HG02610 (cell line): ENCODE results near the gene TLCD1.
"Not testable (repeated sequence)": the region's sequence is repeated elsewhere in the genome, so short reads cannot be mapped to it uniquely, and the experiment has no call there.

Source experiments
- ATAC-seq: cut with Tn5 transposase; IDR thresholded peaks from one replicate; pipeline ENCODE4 v1.9.1; 2021; ENCODE audit warnings: mild to moderate bottlenecking, moderate library complexity; ENCODE audit not compliant: unreplicated experiment

TLCD1 gene

GRCh38 chr17:28747051-28747691 is 21.1 kb upstream of the TLCD1 start:
- no peak for ATAC-seq

DNA sequence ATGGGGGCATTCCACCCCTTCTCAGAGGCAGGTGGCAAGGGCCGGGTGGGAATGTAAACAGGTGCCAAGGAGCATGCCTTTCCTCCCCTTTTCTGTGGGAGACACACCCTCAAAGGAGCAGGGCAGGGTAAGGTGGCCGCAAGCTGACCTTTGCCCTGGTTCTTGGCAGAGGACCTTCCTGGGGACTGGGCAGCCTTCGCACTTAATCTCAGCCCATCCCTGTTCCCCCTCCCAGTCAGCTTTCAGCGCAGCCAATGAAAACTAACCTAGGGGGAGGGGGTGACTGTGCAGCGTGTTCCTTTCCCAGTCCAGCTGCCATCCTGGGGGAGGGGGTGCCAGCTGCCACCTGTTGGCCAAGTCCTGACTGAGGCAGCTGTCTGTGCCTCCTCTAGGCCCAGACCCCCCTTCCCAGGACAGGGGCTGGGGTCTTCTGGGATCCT is 20.6 kb upstream of the TLCD1 start:
- no peak for ATAC-seq

GRCh38 chr17:28745786-28746411 is 19.9 kb upstream of the TLCD1 start:
- no peak for ATAC-seq

DNA sequence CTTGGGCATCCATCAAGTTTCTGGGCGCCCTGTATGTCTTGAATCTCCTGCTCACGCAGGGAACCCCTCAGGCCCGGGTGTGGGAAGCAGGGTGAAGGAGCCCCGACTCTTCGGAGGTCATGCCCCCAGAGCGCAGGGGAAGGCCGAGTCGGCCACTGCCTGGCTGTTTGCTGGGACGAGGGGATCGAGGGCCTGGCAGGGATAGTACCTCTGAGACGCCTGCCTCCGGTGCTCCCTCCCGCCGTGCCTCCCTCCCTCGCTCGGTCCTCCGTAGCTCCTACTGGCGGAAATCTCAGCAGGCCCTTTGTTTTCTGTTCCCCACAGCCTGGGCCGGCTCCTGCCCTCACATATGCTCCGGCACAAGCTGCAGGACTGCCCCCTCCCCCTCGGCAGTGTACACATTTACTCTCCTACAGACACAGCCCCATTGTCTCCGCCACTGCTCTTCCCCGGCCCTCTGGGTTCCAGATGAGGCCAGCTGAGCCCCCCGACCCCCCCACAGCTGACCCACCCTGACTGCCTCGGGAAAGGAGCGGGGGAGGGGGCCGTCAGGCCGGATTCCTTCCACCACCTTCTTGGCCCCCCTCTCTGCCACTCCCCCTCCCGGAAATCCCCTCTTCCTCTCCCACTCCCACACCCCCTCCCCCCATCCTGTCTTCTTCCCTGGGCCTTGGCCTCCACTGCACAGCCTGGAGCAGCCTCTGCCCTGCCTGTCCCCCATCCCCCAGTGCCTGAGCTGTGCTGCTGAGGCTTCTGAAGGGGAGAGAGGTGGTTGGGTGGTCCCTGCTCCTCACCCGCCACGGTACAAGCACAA is 19.1 kb upstream of the TLCD1 start:
- ATAC-seq, result no peak

DNA sequence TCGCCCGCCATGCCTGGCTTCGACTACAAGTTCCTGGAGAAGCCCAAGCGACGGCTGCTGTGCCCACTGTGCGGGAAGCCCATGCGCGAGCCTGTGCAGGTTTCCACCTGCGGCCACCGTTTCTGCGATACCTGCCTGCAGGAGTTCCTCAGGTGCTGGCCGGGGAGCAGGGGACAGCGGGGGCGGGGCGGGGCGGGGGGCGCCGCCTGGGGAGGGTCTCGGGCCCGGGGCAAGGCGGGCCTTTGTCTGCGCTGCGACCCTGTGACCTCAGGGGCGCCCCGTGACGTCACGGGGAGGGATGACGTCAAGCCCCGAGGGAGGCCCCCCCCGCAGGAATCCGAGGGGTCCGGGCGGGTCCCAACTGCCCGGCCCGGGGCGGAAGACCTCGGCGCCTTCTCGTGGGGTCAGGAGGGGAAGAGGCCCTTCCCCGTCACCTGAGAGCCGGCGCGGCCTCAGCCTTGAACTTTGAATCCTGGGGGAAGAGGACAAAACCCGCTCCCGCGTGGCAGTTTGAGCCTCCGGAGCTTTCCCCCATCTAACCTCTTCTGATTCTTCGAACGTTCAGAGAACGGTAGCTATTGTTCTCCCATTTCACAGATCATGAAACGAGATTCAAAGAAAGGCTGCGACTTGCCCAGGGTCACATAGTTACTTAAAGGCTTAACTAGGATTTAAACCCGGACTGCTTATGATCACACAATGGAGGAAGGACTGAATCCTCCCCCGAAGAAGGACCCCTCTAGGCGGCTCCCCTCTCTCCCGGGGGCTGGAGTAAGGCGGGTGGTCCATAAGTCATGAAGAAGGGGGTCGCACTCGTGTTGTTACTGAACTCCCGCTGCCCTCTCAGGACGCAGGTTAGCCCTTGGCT is 18.3 kb upstream of the TLCD1 start:
- ATAC-seq, result peak; percentile 23

DNA sequence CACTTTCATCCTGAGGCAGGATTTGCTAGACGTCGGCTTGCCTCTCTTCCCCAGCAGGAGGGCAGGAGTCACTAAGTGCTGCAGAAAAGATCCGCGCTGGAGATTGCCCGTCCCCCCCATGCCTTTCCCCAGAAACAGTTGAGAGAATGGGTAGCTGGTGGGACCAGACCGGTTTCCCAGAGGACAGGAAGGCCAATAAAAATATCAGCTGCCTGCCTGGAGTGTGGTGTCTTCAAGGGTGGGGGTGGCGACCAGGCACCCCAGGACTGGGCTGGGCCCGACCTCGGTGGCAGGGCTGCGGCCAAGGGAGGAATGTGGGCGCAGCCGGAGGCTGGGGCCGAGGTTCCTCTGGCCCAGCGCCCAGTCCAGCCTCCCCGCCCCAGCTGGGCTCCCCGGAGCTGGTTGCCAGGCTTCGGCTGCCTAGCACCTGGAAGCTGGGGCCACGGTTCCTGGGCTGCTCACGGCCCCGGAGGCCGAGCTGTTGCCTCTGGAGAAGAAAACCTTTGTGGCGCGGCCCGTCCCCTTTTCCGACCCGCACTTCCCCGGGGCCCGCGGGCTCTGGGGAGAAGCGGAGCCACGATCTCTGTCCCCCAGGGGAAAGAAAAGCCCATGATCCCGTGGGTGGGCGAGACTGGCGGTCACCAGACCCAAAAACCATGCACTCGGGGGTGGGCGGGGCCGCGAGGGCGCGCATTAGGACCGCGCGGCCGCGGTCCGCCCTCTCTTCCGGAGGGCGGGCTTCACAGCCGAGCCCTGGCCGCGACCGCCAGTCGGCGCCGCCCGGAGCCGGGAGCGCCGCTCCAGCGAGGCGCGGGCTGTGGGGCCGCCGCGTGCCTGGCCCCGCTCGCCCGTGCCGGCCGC is 17.4 kb upstream of the TLCD1 start, which contains the start of gene TRAF4:
Gene TRAF4 (plus strand): TSS at position 769 of the 861 bp plus-strand sequence. CDS start 102 bp downstream, outside the sequence.
- ATAC-seq, result peak; percentile 61

DNA sequence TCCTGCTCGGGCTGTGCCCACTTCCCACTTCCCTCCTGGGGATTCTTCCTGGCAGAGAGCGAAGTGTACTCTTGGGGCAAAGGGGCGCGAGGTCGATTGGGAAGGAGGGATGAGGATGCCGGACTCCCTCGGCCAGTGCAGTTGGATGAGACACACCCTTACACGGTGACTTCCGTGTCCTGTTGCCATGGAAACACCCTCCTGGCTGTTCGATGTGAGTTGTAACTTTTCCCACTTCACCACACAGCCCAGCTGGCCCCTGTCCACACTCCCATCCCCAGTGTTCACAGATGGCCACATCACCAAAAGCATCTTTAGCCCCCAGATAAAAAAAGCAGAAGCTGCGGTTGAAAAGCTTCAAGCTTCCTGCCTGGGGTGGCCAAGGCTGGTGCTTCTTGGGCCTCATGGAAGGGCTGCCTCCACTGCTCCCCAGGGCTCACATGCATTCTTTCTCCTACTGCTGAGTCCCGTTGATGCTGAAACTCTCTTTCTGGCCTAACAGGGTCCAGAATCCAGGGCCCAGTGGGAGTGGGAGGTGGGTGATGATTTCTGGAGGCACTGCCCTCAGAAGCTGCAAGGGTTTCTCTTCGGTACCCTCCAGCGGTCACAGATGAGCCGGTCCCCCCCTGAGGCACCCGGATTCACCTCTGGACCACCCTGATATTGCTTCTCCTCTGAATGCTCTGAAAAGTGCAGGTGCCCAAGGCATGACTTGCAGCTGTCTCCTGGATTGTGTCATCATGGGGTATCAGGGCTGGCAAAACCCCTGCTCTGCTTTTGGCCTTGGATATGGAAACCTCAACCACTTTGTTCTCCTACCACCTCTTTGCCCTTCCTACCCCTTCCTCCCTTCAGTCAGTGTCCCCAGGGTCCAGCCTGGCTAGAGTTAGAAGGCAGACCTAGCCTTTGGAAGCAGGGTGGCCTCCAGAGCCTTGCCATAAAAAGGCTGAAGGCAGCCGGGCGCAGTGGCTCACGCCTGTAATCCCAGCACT is 15.6 kb upstream of the TLCD1 start:
- ATAC-seq, result no peak

GRCh38 chr17:28740406-28741357 is 14.6 kb upstream of the TLCD1 start:
- ATAC-seq, result no peak

DNA sequence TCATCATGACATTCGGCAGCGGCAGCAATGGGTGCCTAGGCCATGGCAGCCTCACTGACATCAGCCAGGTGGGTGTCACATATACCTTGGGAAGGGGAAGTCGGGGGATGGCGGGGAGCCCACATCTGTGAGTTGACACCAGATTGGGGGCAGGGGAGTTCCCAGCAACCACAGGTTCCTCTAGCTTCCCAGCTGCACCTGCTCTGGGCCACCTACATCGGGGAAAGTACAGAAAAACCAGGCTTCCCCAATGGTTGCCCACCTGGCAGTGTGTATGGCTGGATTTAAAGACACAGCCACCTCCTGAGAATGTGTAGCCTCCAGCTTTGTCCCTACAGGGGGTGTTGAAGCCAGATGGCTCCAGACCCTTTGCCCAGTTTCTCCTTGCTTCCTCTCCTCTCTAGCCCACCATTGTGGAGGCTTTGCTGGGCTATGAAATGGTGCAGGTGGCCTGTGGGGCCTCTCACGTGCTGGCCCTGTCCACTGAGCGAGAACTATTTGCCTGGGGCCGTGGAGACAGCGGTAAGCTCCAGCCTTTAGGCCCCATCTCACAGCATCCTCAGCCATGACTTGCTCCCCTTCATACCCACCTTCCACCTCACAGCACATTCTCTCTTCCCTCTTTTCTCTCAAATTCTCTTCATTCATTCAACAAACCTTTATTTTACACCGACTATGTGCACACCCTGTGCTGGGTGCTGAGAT is 12.8 kb upstream of the TLCD1 start:
- peak; percentile 31 for ATAC-seq

DNA sequence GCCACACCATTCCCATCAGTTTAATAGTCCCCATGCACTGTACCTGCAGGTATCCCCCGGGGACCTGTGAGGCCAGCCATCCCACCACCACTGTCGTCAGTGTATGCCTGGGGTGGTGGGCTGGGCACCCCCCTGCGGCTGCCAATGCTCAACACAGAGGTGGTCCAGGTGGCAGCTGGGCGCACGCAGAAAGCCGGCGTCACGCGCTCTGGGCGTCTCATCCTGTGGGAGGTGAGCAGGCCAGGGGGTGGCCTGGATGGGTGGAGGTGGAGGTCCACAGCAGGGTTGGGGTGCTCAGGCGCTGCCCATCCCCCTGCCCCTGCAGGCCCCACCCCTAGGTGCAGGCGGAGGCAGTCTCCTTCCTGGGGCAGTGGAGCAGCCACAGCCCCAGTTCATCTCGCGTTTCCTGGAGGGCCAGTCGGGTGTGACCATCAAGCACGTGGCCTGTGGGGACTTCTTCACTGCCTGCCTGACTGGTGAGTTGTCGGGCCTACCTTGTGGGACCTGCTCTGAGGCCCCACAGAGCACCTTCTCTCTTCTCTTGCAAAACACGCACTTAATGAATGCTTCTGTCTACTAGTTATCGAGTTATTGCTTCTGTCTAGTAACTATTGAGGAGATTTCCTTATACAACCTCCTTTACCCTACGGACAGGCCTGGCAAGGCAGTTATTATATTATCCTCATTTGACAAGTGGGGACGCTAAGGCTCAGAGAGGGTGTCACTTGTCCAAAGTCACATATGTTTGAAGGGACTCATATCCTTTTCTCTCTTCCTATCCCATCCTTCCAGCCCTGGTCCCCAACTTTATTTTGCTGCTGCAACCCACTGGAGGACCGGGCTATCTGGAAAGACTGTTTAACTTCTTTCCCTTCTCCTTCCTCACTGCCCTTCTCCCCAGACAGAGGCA is 12.0 kb upstream of the TLCD1 start:
- peak; percentile 53 for ATAC-seq

GRCh38 chr17:28737316-28737715 is 11.3 kb upstream of the TLCD1 start:
- ATAC-seq, result no peak

DNA sequence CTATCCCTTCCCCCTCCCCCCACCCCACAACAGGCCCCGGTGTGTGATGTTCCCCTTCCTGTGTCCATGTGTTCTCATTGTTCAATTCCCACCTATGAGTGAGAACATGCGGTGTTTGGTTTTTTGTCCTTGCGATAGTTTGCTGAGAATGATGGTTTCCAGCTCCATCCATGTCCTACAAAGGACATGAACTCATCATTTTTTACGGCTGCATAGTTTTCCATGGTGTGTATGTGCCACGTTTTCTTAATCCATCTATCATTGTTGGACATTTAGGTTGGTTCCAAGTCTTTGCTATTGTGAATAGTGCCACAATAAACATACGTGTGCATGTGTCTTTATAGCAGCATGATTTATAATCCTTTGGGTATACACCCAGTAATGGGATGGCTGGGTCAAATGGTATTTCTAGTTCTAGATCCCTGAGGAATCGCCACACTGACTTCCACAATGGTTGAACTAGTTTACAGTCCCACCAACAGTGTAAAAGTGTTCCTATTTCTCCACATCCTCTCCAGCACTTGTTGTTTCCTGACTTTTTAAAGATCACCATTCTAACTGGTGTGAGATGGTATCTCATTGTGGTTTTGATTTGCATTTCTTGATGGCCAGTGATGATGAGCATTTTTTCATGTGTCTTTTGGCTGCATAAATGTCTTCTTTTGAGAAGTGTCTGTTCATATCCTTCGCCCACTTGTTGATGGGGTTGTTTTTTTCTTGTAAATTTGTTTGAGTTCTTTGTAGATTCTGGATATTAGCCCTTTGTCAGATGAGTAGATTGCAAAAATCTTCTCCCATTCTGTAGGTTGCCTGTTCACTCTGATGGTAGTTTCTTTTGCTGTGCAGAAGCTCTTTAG is 10.1 kb upstream of the TLCD1 start:
- not testable (repeated sequence) for ATAC-seq

- ATAC-seq, result no peak
Measured at GRCh38 chr17:28735242-28735722, 9.2 kb upstream of the TLCD1 start.

GRCh38 chr17:28734712-28735241 is 8.7 kb upstream of the TLCD1 start:
- ATAC-seq, result no peak

DNA sequence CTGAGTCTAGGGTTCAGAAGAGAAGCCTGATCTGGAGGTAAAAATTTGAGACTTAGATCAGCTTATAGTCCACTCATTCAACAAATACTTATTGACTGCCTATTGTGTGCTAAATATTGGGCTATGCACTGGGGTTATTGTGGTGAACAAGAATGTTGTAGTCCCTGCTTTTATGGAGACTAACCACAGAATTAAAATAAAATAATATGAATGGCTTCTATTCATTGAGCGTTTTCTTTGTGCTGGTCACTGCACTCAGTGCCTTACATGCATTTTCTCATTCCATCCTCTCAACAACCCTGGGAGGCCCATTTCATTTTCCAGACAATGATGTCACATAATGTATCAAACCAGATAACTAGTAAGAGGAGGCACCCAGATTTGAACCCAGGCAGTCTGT is 7.3 kb upstream of the TLCD1 start:
- ATAC-seq, result no peak
